OCI-LY1 (cell line): ENCODE results near the gene COL23A1.

Source experiments
- H2AFZ ChIP-seq: fragments of 200-600 bp; sonication (generic), shearing (Covaris generic); 2 replicates; pipeline ENCODE4 v1.6.0; 2014; ENCODE audit warnings: antibody characterized with exemption, mild to moderate bottlenecking, low read length
- H3F3A ChIP-seq: fragments of 200-600 bp; sonication (generic), shearing (Covaris generic); 2 replicates; pipeline ENCODE4 v1.6.0; 2014; ENCODE audit warnings: mild to moderate bottlenecking, antibody characterized with exemption, low read length, moderate library complexity; ENCODE audit not compliant: insufficient read depth
- H3K27ac ChIP-seq: fragments of 200-600 bp; sonication (generic); 2 replicates; pipeline ENCODE4 v1.5.1; 2014; ENCODE audit warnings: low read length, mixed run types, mild to moderate bottlenecking, low read depth; ENCODE audit not compliant: poor library complexity, severe bottlenecking
- H3K27me3 ChIP-seq: fragments of 200-600 bp; sonication (generic); 2 replicates; pipeline ENCODE4 v1.6.0; 2014; ENCODE audit warnings: antibody characterized with exemption, mild to moderate bottlenecking, low read length, moderate library complexity; ENCODE audit not compliant: insufficient read depth
- H3K36me3 ChIP-seq: fragments of 200-600 bp; sonication (generic); 2 replicates; pipeline ENCODE4 v1.6.1; 2014; ENCODE audit warnings: mild to moderate bottlenecking, antibody characterized with exemption, low read length, moderate library complexity, mixed read lengths; ENCODE audit not compliant: insufficient read depth
- H3K4me1 ChIP-seq: fragments of 200-600 bp; sonication (generic); 2 replicates; pipeline ENCODE4 v1.5.1; 2014; ENCODE audit warnings: mild to moderate bottlenecking, low read length, moderate library complexity; ENCODE audit not compliant: insufficient read depth, severe bottlenecking
- H3K4me2 ChIP-seq: fragments of 200-600 bp; sonication (generic), shearing (Covaris generic); 2 replicates; pipeline ENCODE4 v1.6.1; 2014; ENCODE audit warnings: low read length
- H3K4me3 ChIP-seq: fragments of 200-600 bp; sonication (generic); 2 replicates; pipeline ENCODE4 v1.5.1; 2014; ENCODE audit warnings: low read length, low read depth, mild to moderate bottlenecking, mixed read lengths; ENCODE audit not compliant: poor library complexity, severe bottlenecking
- H3K79me2 ChIP-seq: fragments of 200-600 bp; shearing (Covaris generic); 2 replicates; pipeline ENCODE4 v1.6.1; 2016; ENCODE audit warnings: mixed run types, low read length, mixed read lengths; ENCODE audit not compliant: insufficient read depth
- H3K9ac ChIP-seq: fragments of 200-600 bp; sonication (generic), shearing (Covaris generic); 2 replicates; pipeline ENCODE4 v1.6.1; 2014; ENCODE audit warnings: mild to moderate bottlenecking, low read length, mixed read lengths
- H3K9me2 ChIP-seq: fragments of 200-600 bp; sonication (generic), shearing (Covaris generic); 2 replicates; pipeline ENCODE4 v1.6.1; 2014; ENCODE audit warnings: low read depth, mild to moderate bottlenecking, low read length, mixed read lengths
- H3K9me3 ChIP-seq: fragments of 200-600 bp; shearing (Covaris generic); 2 replicates; pipeline ENCODE4 v1.6.1; 2014; ENCODE audit warnings: low read length, mixed read lengths
- H4K20me1 ChIP-seq: fragments of 200-600 bp; sonication (generic), shearing (Covaris generic); 2 replicates; pipeline ENCODE4 v1.6.0; 2016; ENCODE audit warnings: mild to moderate bottlenecking, low read length; ENCODE audit not compliant: insufficient read depth
- EZH2 ChIP-seq: fragments of 200-600 bp; sonication (generic), shearing (Covaris generic); IDR thresholded peaks from 2 replicates; pipeline ENCODE4 v1.8.0; 2017; ENCODE audit warnings: borderline replicate concordance, mixed run types, mild to moderate bottlenecking, antibody characterized with exemption, low read length, moderate library complexity, mixed read lengths
- TF ChIP-seq, protein P1 (sequence below): fragments of 200-600 bp; sonication (generic), shearing (Covaris generic); IDR thresholded peaks from 2 replicates; pipeline ENCODE4 v1.5.1; 2017; ENCODE audit warnings: mild to moderate bottlenecking, antibody characterized with exemption, low read length, moderate library complexity, mixed read lengths

Gene COL23A1

DNA sequence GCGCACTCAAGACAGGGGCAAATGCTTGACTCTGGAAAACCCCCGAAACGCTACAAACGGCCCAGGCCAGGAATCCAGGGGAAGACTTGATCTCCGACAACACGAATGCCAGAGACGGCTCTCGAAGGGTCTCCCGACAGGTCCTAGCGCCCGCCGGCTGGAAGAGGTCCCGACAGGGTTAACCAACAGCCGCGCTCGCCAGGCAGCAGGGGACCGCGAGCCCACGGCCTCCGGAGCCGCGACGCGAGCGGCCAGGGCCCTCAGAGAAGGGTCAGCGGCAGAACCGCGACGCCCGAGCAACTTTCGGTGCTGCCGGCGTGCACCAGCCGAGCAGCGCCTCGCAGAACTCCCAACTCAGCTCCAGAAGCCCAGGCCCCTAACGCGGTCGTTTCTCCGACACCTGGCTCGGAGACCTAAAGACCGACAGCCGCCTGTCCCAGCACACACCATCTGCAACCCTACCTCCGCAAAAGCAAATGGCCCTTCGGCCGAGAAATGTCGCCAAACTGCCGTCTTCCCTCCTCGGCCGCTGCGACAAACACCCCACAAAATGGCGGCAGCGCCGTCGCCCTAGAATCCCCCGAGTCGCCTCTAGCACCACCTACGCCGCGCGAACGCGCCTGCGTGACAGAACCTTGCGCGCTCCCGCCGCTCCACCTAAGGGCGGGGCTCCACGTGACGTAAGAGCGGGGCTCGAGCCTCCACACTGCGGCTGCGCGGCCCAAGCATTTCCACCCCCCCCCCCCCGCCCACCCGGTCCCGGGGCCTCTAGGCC, 36.5 kb upstream of the COL23A1 start, which contains the start of gene CLK4:
Gene CLK4, minus strand, starts transcription at position 567 of the 775 bp plus-strand sequence. CDS start 3,634 bp downstream, outside the sequence.
- H4K20me1 ChIP-seq, result no peaks in the 10 kb centered on the region
- peaks cover 20% of the 10 kb centered on the region for H3K4me1 ChIP-seq
- peak within 1 kb of the TSS; percentile 98 for H2AFZ ChIP-seq
- H3K9ac ChIP-seq, result peak within 1 kb of the TSS; percentile 94
- H3K4me3 ChIP-seq, result peak within 1 kb of the TSS; percentile 93
- TF ChIP-seq, protein P1, sequence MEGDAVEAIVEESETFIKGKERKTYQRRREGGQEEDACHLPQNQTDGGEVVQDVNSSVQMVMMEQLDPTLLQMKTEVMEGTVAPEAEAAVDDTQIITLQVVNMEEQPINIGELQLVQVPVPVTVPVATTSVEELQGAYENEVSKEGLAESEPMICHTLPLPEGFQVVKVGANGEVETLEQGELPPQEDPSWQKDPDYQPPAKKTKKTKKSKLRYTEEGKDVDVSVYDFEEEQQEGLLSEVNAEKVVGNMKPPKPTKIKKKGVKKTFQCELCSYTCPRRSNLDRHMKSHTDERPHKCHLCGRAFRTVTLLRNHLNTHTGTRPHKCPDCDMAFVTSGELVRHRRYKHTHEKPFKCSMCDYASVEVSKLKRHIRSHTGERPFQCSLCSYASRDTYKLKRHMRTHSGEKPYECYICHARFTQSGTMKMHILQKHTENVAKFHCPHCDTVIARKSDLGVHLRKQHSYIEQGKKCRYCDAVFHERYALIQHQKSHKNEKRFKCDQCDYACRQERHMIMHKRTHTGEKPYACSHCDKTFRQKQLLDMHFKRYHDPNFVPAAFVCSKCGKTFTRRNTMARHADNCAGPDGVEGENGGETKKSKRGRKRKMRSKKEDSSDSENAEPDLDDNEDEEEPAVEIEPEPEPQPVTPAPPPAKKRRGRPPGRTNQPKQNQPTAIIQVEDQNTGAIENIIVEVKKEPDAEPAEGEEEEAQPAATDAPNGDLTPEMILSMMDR, result no peak
- TF ChIP-seq EZH2, result no peak
- H3K27me3 ChIP-seq, result no peaks in the 10 kb centered on the region
- no peaks in the 10 kb centered on the region for H3K9me3 ChIP-seq
- H3K9me2 ChIP-seq, result no peaks in the 10 kb centered on the region
- H3K27ac ChIP-seq, result peak within 1 kb of the TSS; percentile 73
- peaks cover 37% of the 10 kb centered on the region for H3K79me2 ChIP-seq
- H3K36me3 ChIP-seq, result peaks cover 15% of the 10 kb centered on the region
- peak within 1 kb of the TSS; percentile 93 for H3K4me2 ChIP-seq
- no peaks in the 10 kb centered on the region for H3F3A ChIP-seq

DNA sequence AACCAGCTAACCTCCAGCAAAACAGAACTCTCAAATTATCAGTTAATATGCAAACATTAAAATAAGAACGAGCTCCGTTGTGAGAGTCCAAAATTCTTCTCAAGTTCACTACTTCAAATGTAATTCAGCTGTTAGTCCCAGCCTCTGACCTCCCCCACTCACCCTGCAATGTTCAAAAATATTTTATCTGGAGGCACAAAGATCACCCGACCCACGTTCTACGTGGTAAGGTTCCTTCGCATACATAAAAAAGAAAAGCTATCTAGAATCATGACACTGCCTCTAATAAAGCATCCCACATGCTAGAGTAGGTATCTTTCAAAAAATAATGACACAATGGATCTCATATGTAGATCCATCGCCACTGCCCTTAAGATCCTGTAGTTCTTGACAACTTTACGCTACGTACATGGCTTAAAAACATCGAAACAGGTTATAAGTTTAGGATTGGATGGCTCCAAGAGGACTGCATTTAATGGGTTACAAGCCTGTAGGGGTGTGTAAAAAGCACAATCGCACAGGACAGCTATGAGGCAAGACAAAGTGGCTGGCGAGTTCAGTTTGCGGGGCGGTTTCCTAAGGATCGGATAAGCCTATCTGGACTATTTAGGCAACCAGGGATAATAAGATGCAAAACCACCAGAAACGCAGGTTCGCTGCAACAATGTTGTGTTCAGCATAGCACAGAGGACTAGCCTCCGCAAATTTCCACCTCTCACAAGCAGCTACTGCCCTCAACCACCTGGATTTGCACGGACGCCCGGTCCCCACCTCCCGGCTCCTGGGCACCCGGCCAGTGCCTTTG, 35.7 kb upstream of the COL23A1 start:
- Histone ChIP-seq H3K36me3 (peaks cover 23% of the 10 kb centered on the region), H3K27ac (peak overlapping the region; percentile 73), H3K4me2 (peak overlapping the region; percentile 93), H3K9me2 (no peaks in the 10 kb centered on the region), H3K9me3 (no peaks in the 10 kb centered on the region), H3K27me3 (no peaks in the 10 kb centered on the region), H2AFZ (no peak overlapping the region), H4K20me1 (no peaks in the 10 kb centered on the region), H3K79me2 (peaks cover 40% of the 10 kb centered on the region), H3K4me3 (peak overlapping the region; percentile 93), H3K9ac (peak overlapping the region; percentile 94), H3K4me1 (peaks cover 20% of the 10 kb centered on the region), H3F3A (no peaks in the 10 kb centered on the region)
- TF ChIP-seq, protein P1, result no peak

DNA sequence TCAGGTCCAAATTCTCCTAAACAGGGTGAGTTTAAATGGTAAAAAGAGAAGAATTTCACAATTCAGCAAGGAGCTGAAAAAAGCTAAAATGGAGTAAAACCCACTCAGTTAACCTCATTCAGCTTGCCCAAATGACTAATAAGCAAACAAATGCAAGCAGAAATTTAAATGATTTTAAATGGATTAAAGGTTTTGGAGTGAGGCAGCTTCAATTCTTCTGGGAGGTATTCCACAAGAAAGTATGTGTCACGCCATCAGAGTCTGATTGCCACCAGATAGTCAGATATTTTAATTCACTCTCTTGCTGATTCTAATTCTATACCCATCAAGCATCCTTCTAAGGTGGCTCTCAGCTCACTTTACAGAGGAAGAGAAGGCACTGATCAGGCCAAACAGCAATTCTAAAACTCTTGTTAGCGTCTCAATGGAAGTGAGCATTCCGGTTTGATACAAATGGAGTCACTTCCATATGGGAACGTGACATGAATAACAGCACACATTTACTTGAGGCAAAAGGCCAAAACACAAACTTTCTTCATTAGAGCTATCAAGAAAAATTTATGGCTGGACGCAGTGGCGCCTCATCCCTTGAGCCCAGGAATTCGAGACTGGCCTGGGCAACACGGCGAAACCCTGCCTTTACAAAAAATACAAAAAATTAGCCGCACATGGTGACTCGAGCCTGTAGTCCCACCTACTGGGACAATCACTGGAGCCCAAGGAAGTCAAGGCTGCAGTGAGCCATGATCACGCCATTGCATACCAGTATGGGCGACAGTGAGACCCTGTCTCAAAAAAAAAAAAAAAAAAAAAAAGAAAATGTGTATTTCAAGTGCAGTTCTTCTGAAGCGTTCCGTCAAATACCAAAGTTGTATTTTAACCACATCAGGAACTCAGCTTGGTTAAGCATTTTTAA, 34.7 kb upstream of the COL23A1 start:
- peak overlapping the region; percentile 93 for H3K4me2 ChIP-seq
- H3K27ac ChIP-seq, result peak overlapping the region; percentile 73
- peaks cover 20% of the 10 kb centered on the region for H3K4me1 ChIP-seq
- H3K9me3 ChIP-seq, result no peaks in the 10 kb centered on the region
- H3K36me3 ChIP-seq, result peaks cover 33% of the 10 kb centered on the region
- H3K27me3 ChIP-seq, result no peaks in the 10 kb centered on the region
- no peaks in the 10 kb centered on the region for H3F3A ChIP-seq
- H3K9ac ChIP-seq, result peak overlapping the region; percentile 94
- H2AFZ ChIP-seq, result no peak overlapping the region
- H3K4me3 ChIP-seq, result peak overlapping the region; percentile 93
- H3K79me2 ChIP-seq, result peaks cover 42% of the 10 kb centered on the region
- TF ChIP-seq EZH2, result no peak
- H4K20me1 ChIP-seq, result no peaks in the 10 kb centered on the region
- no peaks in the 10 kb centered on the region for H3K9me2 ChIP-seq
